ENCODE results near the gene CHST15.

CHST15 gene

GRCh38 chr10:124017729-124018128, 75.7 kb downstream of the CHST15 start:
- Histone ChIP-seq H3K4me2 (no peak overlapping the region), H2AFZ (ENCODE audit: low read depth) (no peak overlapping the region), H4K20me1 (ENCODE audit: insufficient read depth) (no peaks in the 10 kb centered on the region), H3K4me3 (IDR thresholded peaks at IDR 0.05; ENCODE audit: insufficient read depth, low read depth, low read length) (no peak overlapping the region), H3K79me2 (ENCODE audit: insufficient read depth, low read depth) (peaks cover 4% of the 10 kb centered on the region; the same call in 1 of the 2 replicates), H3K9ac (no peak overlapping the region), H3K27me3 (ENCODE audit: insufficient read depth, low read depth) (no peaks in the 10 kb centered on the region), H3K4me1 (ENCODE audit: low read depth, poor library complexity, severe bottlenecking) (no peaks in the 10 kb centered on the region), H3K36me3 (ENCODE audit: insufficient read depth) (0 out of 2 replicates have a peak, but pooled peaks cover 3% of the 10 kb centered on the region), H3K27ac (no peak overlapping the region)
- no peak for TF ChIP-seq CTCF (conservative IDR thresholded peaks at IDR 0.05; ENCODE audit: low read depth, low read length)

GRCh38 chr10:124016804-124017375, 76.5 kb downstream of the CHST15 start:
- Histone ChIP-seq H3K27me3 (ENCODE audit: insufficient read depth, low read depth) (no peaks in the 10 kb centered on the region), H2AFZ (ENCODE audit: low read depth) (no peak overlapping the region), H3K27ac (no peak overlapping the region), H3K4me1 (ENCODE audit: low read depth, poor library complexity, severe bottlenecking) (no peaks in the 10 kb centered on the region), H3K4me3 (IDR thresholded peaks at IDR 0.05; ENCODE audit: insufficient read depth, low read depth, low read length) (no peak overlapping the region), H4K20me1 (ENCODE audit: insufficient read depth) (no peaks in the 10 kb centered on the region), H3K79me2 (ENCODE audit: insufficient read depth, low read depth) (peaks cover 2% of the 10 kb centered on the region; the same call in 1 of the 2 replicates), H3K4me2 (no peak overlapping the region), H3K36me3 (ENCODE audit: insufficient read depth) (0 out of 2 replicates have a peak, but pooled peaks cover 3% of the 10 kb centered on the region), H3K9ac (no peak overlapping the region)
- no peak for TF ChIP-seq CTCF (conservative IDR thresholded peaks at IDR 0.05; ENCODE audit: low read depth, low read length)

- H4K20me1 ChIP-seq (ENCODE audit: insufficient read depth): no peaks in the 10 kb centered on the region
- H3K27ac ChIP-seq: no peak overlapping the region
- H3K4me3 ChIP-seq (IDR thresholded peaks at IDR 0.05; ENCODE audit: insufficient read depth, low read depth, low read length): no peak overlapping the region
- no peak overlapping the region for H3K4me2 ChIP-seq
- no peak for TF ChIP-seq CTCF (conservative IDR thresholded peaks at IDR 0.05; ENCODE audit: low read depth, low read length)
- H3K79me2 ChIP-seq (ENCODE audit: insufficient read depth, low read depth): no peaks in the 10 kb centered on the region
- 0 out of 2 replicates have a peak, but pooled peaks cover 3% of the 10 kb centered on the region for H3K36me3 ChIP-seq (ENCODE audit: insufficient read depth)
- H3K4me1 ChIP-seq (ENCODE audit: low read depth, poor library complexity, severe bottlenecking): no peaks in the 10 kb centered on the region
- H2AFZ ChIP-seq (ENCODE audit: low read depth): no peak overlapping the region
- no peaks in the 10 kb centered on the region for H3K27me3 ChIP-seq (ENCODE audit: insufficient read depth, low read depth)
- no peak overlapping the region for H3K9ac ChIP-seq
These were observed 77.4 kb downstream of the CHST15 start for GRCh38 chr10:124015991-124016390.

- Histone ChIP-seq H2AFZ (ENCODE audit: low read depth) (no peak overlapping the region), H3K27me3 (ENCODE audit: insufficient read depth, low read depth) (no peaks in the 10 kb centered on the region), H3K9ac (no peak overlapping the region), H3K36me3 (ENCODE audit: insufficient read depth) (peaks cover 6% of the 10 kb centered on the region; the same call in 1 of the 2 replicates), H3K4me3 (IDR thresholded peaks at IDR 0.05; ENCODE audit: insufficient read depth, low read depth, low read length) (no peak overlapping the region), H3K79me2 (ENCODE audit: insufficient read depth, low read depth) (peaks cover 4% of the 10 kb centered on the region; the same call in 1 of the 2 replicates), H3K4me2 (no peak overlapping the region), H3K4me1 (ENCODE audit: low read depth, poor library complexity, severe bottlenecking) (no peaks in the 10 kb centered on the region), H4K20me1 (ENCODE audit: insufficient read depth) (no peaks in the 10 kb centered on the region), H3K27ac (no peak overlapping the region)
- no peak for TF ChIP-seq CTCF (conservative IDR thresholded peaks at IDR 0.05; ENCODE audit: low read depth, low read length)
These were observed 78.8 kb downstream of the CHST15 start for GRCh38 chr10:124014416-124015154.
